ENCODE results near the gene AP3B1. TPM values are rescaled to one million over a fixed set of nuclear protein-coding genes. Genes with fewer than 3 reads are reported as not detected.

The AP3B1 gene
- 36.7 and 38.9 TPM in 2 replicates for total RNA-seq

- DNase-seq (ENCODE audit: low read depth in 2 of 2), result peak; percentile 97 to 99
These were observed at the start of gene AP3B1 for GRCh38 chr5:78294248-78295034. Gene AP3B1, minus strand, starts transcription at chr5:78294698. Its CDS starts 119 bp downstream, at chr5:78294579.

DNA sequence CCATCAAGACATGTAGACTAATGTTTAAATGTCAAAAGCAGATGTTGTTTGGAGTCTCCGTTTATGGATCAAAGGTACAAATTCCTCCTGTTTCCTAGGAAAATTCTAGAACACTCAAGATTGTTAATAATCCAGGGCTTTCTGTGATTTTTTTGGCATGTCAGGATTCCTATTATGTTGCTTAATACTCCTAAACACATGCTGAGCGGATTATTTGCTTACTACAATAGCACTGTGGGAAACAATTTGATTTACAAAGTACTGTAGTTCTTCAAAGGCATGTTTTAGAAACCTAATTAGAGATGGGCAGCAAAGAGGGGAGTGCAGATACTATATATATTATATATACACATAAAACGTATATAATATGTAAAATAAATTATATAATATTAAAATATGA lies 46.9 kb upstream of the AP3B1 start:
- DNase-seq (ENCODE audit: low read depth in 2 of 2), result no peak

DNA sequence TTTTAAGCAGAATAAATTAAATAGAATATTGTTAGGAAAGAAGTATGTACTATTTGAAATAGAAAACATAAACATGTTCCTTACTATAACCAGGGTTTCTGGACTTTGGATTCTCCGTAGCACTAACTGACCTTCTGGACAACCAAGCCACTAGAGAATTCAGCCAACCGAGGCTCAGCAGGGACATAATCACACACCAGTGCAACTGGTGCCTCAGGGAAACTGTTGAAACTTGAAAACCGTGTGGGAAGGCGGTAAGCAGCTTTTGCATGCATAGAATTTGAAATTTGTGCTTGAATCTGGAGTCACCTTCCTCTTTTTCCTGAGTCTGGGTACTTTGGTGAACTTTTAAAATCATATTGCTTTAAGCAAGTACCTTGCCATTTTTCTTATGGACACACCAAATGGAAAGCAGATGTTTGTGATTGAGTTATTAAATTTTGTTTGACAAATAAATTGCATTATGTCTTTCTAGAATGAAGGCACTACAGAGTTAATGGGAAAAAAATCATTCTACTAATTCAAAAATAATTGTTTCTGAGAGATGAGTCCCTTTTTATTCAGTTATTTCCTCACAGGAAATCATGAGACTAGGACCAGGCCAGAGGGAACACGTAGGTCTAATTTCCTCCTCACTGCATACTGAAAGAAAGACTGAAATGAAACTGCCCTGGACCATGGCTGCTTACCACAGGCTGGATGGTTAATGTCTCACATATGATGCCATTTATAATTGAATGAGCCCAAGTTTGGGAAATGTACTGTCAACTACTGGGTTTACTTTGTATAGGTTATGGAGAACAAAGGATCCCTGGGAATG lies 45.3 kb upstream of the AP3B1 start:
- DNase-seq (ENCODE audit: low read depth in 2 of 2), result peak; percentile 47 to 56

DNA sequence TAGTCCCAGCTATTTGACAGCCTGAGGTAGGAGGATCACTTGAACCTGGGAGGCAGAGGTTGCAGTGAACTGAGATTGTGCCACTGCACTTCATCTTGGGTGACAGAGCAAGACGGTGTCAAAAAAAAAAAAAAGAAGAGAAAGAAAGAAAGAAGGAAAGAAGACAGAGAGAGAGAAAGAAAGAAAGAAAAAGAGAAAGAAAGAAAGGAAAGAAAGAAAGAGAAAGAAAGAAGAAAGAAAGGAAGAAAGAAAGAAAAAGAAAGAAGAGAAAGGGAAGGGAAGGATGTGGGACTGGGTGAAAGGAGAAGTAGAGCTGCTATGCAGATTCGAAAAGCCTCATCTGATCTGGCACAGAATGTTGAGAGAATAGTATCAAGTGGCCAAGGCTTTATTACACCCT lies 42.2 kb upstream of the AP3B1 start:
- no peak for DNase-seq (ENCODE audit: low read depth in 2 of 2)

DNA sequence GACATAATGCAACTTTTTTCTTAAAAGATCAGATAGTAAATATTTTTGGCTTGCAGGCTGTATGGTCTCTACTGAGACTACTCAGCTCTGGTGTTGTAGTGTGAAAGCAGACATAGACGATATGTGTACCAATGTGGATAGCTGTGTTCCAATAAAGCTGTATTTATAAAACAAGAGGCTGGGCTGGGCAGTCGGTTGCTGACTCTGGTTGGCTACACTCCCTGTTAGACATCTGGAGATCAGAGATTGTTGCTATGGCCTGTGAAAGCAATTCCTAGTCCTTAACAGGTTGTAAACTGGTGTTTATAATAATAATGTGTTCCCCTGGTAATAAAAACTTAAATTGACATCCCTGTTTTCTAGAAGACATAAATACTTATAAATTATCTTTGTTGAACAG lies 41.5 kb upstream of the AP3B1 start:
- DNase-seq (ENCODE audit: low read depth in 2 of 2), result no peak

- no peak for DNase-seq (ENCODE audit: low read depth in 2 of 2)
These were observed 40.3 kb upstream of the AP3B1 start for GRCh38 chr5:78334811-78335210.

DNA sequence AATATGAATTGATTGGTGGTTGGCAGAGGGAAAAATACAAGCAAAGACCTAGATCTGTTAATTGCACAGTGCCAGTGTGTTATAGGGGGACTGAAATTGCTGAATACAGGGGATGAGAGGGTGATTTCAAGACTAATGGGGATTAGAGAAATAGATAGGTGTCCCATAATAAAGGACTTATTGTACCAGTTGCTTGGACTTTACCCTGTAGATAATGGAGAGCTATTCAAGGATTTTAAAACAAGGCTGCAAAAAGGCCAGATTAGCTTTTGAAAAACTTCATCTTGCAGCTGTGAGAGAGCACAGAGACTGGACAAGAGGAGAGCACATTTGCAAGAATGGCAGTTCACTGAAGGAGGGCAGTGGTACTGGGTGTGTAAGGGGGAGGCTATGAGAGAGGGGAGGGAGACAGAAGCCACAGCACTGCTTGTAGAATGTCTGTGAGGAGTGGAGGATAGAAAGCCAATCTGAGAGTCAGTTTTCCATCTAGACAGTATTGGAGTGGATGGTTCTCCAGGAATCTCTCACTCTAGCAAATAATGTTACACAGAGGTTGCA lies 37.1 kb upstream of the AP3B1 start:
- no peak for DNase-seq (ENCODE audit: low read depth in 2 of 2)

GRCh38 chr5:78328585-78329173 lies 34.2 kb upstream of the AP3B1 start:
- DNase-seq (ENCODE audit: low read depth in 2 of 2), result no peak

- no peak for DNase-seq (ENCODE audit: low read depth in 2 of 2)
These were observed 33.4 kb upstream of the AP3B1 start for GRCh38 chr5:78327761-78328510.

DNA sequence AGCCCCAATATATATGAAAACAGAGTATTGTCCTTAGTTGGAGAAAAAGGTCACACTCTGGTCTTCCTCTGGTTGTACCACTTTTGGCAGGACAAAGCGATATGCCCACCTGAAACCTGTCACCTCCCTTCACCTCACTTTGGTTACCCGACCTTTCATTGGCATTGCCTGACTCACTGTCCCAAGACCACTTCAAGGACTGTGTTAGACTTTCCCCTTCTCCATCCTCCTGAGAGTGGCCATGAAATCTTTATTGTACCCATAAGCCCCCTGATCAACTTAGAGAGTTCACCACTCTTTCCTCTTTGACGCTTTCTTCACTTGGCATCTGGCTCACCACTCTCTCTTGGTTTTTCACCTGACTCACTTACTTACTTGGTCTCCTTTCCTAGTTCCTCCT lies 32.4 kb upstream of the AP3B1 start:
- DNase-seq (ENCODE audit: low read depth in 2 of 2), result no peak

DNA sequence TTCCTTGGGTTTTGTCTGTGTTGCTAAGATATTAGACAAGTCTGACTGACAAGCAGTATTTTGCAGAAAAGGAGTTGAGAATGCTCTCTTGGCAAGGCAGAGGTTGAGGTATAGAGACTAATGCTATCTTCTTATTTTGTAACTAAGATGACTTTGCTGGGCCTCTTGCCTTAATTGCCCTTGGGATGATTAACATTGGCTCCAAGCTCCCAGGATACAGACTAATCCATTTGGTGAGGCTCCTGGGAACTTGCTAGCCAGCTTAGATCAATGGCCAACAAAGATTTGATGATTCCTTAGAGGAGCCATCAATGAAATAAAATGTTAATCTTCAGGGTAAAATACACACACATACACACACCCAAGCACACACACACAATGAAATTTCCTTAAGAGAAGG lies 28.7 kb upstream of the AP3B1 start:
- DNase-seq (ENCODE audit: low read depth in 2 of 2), result no peak

DNA sequence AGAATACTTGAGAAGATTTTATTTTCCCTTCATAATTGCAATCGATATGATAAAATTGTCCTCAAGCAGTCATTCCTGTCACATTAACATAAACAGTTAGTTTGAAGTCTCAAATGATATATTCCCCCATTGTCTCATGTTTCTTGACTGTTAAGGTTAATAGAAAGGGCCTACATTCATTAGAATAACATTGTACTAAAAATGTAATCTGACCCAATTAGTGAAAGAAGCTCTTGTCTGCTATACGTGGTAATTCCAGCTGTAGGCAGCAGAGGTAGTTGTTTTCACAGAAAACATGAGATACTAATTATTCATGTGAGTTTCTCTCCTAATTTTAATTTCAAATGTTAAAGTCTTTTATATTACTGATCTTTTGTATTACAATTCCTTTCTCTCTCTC lies 25.9 kb upstream of the AP3B1 start:
- DNase-seq (ENCODE audit: low read depth in 2 of 2), result peak; percentile 48 to 49

DNA sequence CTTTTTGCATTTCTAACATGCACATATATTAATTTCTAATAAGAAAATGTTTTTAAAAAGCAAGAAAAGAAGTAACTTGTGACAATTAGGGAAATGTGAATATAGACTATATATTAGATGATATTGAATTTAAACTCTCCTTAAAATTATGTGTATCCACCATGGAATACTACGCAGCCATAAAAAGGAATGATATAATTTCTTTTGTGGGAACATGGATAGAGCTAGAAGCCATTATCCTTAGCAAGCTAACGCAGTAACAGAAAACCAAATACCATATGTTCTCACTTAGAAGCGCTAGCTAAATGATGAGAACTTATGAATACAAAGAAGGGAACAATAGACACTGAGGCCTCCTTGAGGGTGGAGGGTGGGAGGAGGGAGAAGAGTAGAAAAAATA lies 23.8 kb upstream of the AP3B1 start:
- no peak for DNase-seq (ENCODE audit: low read depth in 2 of 2)

GRCh38 chr5:78317515-78317914 lies 23.0 kb upstream of the AP3B1 start:
- no peak for DNase-seq (ENCODE audit: low read depth in 2 of 2)

GRCh38 chr5:78308703-78309102 lies 14.2 kb upstream of the AP3B1 start:
- no peak for DNase-seq (ENCODE audit: low read depth in 2 of 2)

GRCh38 chr5:78300464-78301045 lies 6.1 kb upstream of the AP3B1 start:
- peak in 1 of 2 donors; percentile 29 for DNase-seq (ENCODE audit: low read depth in 2 of 2)

GRCh38 chr5:78295035-78295961 lies 800 bp upstream of the AP3B1 start:
- DNase-seq (ENCODE audit: low read depth in 2 of 2), result peak in 1 of 2 donors; percentile 8

DNA sequence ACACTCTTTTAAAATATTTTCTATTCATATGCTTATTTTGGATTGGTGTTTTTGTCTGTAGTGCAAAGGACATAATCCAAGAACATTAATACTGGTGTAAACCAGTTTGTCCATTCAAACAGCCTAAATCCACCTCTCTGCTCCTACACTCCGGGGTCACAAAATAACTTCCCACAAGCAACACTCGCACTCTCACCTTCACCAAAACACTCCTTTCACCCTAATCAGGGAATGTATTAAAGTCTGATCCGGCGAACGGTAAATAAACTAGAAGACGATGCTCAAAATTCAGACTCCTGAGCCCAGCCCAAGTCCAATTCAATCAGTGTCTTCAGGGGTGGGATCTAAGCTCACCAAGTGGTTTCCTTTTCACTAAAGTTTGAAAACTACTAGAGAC lies 649 bp downstream of the AP3B1 start:
- no peak for DNase-seq (ENCODE audit: low read depth in 2 of 2)

- DNase-seq (ENCODE audit: low read depth in 2 of 2), result no peak
These were observed 2.8 kb downstream of the AP3B1 start for GRCh38 chr5:78291687-78292086.

GRCh38 chr5:78289911-78290310 lies 4.6 kb downstream of the AP3B1 start:
- DNase-seq (ENCODE audit: low read depth in 2 of 2), result no peak

Measured in dermis microvascular lymphatic vessel endothelial cell (primary cell).